IMR-90 (cell line): Measurements from ENCODE around the gene GNAT3. TPM values are rescaled to one million over a fixed set of nuclear protein-coding genes. Genes with fewer than 3 reads are reported as not detected.

Experiments
- ATAC-seq: fragments of 200-7000 bp; cut with Tn5 transposase; 2 replicates; pipeline ENCODE4 v1.9.1; 2020; ENCODE audit warnings: low read depth, mild to moderate bottlenecking, moderate library complexity
- BruUV-seq: library from RNA; stranded (reverse); fragments of 400-500 nt; replicated peaks from 2 replicates; lab custom pipeline; 2021; lab: Mats Ljungman, UMichigan
- CTCF ChIA-PET: fragments of 300-600 bp; formaldehyde crosslinking; extraction: SDS; loops from one replicate; lab custom pipeline; 2021; ENCODE audit warnings: antibody characterized with exemption; lab: Yijun Ruan, JAX
- POLR2A ChIA-PET: fragments of 300-600 bp; sonication (Branson Sonifier 250); formaldehyde crosslinking; loops from one replicate; lab custom pipeline; 2022; ENCODE audit warnings: antibody characterized with exemption; ENCODE audit not compliant: unreplicated experiment; lab: Charles Lee
- DNase-seq: peaks from one replicate; pipeline ENCODE4 v3.0.0; 2013
- H2AFZ ChIP-seq: replicated peaks from 2 replicates; pipeline ENCODE3; 2013; ENCODE audit warnings: low read length, mild to moderate bottlenecking; ENCODE audit not compliant: poor library complexity
- H2AK5ac ChIP-seq: 2 replicates; pipeline ENCODE4 v1.6.1; 2013; ENCODE audit warnings: low read depth, low read length, inconsistent platforms
- H2AK9ac ChIP-seq: replicated peaks from 2 replicates; pipeline ENCODE3; 2013; ENCODE audit warnings: mild to moderate bottlenecking, low read depth, low read length, moderate library complexity; ENCODE audit not compliant: poor library complexity
- H2BK120ac ChIP-seq: 2 replicates; pipeline ENCODE4 v1.6.1; 2013; ENCODE audit warnings: low read depth, low read length, inconsistent platforms
- H2BK15ac ChIP-seq: 3 replicates; pipeline ENCODE4 v1.6.1; 2013; ENCODE audit warnings: low read depth, low read length, inconsistent platforms
- H2BK20ac ChIP-seq: 2 replicates; pipeline ENCODE4 v1.6.1; 2013; ENCODE audit warnings: low read depth, mild to moderate bottlenecking, inconsistent platforms, low read length, moderate library complexity
- H2BK5ac ChIP-seq: 2 replicates; pipeline ENCODE4 v1.6.1; 2013; ENCODE audit warnings: mild to moderate bottlenecking, low read depth, low read length, inconsistent platforms; ENCODE audit not compliant: poor library complexity, severe bottlenecking
- H3K14ac ChIP-seq: replicated peaks from 2 replicates; pipeline ENCODE4 v1.6.1; 2013; ENCODE audit warnings: low read depth, low read length, inconsistent platforms
- H3K18ac ChIP-seq: 2 replicates; pipeline ENCODE4 v1.6.1; 2013; ENCODE audit warnings: low read depth, low read length, control low read depth
- H3K23ac ChIP-seq: 2 replicates; pipeline ENCODE4 v1.6.1; 2013; ENCODE audit warnings: low read depth, low read length, inconsistent platforms
- H3K27ac ChIP-seq: 2 replicates; pipeline ENCODE4 v1.5.1; 2013; ENCODE audit warnings: mild to moderate bottlenecking, control low read depth, low read length; ENCODE audit not compliant: insufficient read depth
- H3K27me3 ChIP-seq: 2 replicates; pipeline ENCODE4 v1.6.1; 2013; ENCODE audit warnings: low read length; ENCODE audit not compliant: control insufficient read depth, insufficient read depth
- H3K36me3 ChIP-seq: 2 replicates; pipeline ENCODE4 v1.6.1; 2013; ENCODE audit warnings: low read length, mixed read lengths; ENCODE audit not compliant: control insufficient read depth, insufficient read depth
- H3K4ac ChIP-seq: 2 replicates; pipeline ENCODE4 v1.6.1; 2013; ENCODE audit warnings: low read depth, low read length, inconsistent platforms
- H3K4me1 ChIP-seq: 2 replicates; pipeline ENCODE4 v1.6.1; 2013; ENCODE audit warnings: low read length, mixed read lengths; ENCODE audit not compliant: control insufficient read depth, insufficient read depth
- H3K4me2 ChIP-seq: 2 replicates; pipeline ENCODE4 v1.6.1; 2013; ENCODE audit warnings: low read depth, mild to moderate bottlenecking, control low read depth, low read length, moderate library complexity
- H3K4me3 ChIP-seq: 2 replicates; pipeline ENCODE4 v1.5.1; 2013; ENCODE audit warnings: low read depth, mild to moderate bottlenecking, control low read depth, low read length, moderate library complexity; ENCODE audit not compliant: insufficient read depth
- H3K56ac ChIP-seq: 2 replicates; pipeline ENCODE4 v1.6.1; 2013; ENCODE audit warnings: low read length, inconsistent platforms; ENCODE audit not compliant: insufficient read depth; ENCODE audit errors: extremely low read depth
- H3K79me1 ChIP-seq, 2 experiments: 2 replicates each; pipeline ENCODE4 v1.6.1; 2013; ENCODE audit warnings: low read length in 2 of 2, inconsistent platforms in 1 of 2, low read depth in 1 of 2
- H3K9ac ChIP-seq: 2 replicates; pipeline ENCODE4 v1.6.1; 2013; ENCODE audit warnings: low read depth, low read length, control low read depth
- H3K9me1 ChIP-seq: 2 replicates; pipeline ENCODE4 v1.6.1; 2013; ENCODE audit warnings: low read length, inconsistent platforms; ENCODE audit not compliant: insufficient read depth
- H3K9me3 ChIP-seq: 2 replicates; pipeline ENCODE4 v1.6.1; 2013; ENCODE audit warnings: low read length; ENCODE audit not compliant: control insufficient read depth, insufficient read depth
- H4K20me1 ChIP-seq: 2 replicates; pipeline ENCODE4 v1.6.1; 2013; ENCODE audit warnings: low read length, inconsistent platforms; ENCODE audit not compliant: insufficient read depth
- H4K5ac ChIP-seq: 2 replicates; pipeline ENCODE4 v1.6.1; 2013; ENCODE audit warnings: mild to moderate bottlenecking, low read depth, low read length, control low read depth
- H4K8ac ChIP-seq, 2 experiments: 2 replicates each; pipeline ENCODE4 v1.6.1; 2013; ENCODE audit warnings: low read depth in 2 of 2, low read length in 2 of 2, control low read depth in 1 of 2, inconsistent platforms in 1 of 2
- H4K91ac ChIP-seq: 2 replicates; pipeline ENCODE4 v1.6.1; 2013; ENCODE audit warnings: low read depth, low read length, inconsistent platforms; ENCODE audit not compliant: insufficient read depth
- BHLHE40 ChIP-seq: fragments of 150-350 bp; IDR thresholded peaks from 2 replicates; pipeline ENCODE4 v1.6.1; 2016; ENCODE audit warnings: mild to moderate bottlenecking, low read depth, low read length
- CEBPB ChIP-seq: IDR thresholded peaks from 2 replicates; pipeline ENCODE4 v1.6.1; 2012; ENCODE audit warnings: low read depth, low read length, improper control_type of control experiment
- FOS ChIP-seq: fragments of 150-350 bp; IDR thresholded peaks from 2 replicates; pipeline ENCODE4 v1.6.1; 2016; ENCODE audit warnings: low read depth, low read length
- MAFK ChIP-seq: IDR thresholded peaks from 2 replicates; pipeline ENCODE4 v1.6.1; 2012; ENCODE audit warnings: low read depth, low read length, improper control_type of control experiment
- MAZ ChIP-seq: IDR thresholded peaks from 2 replicates; pipeline ENCODE4 v1.6.1; 2012; ENCODE audit warnings: low read depth, mild to moderate bottlenecking, low read length, improper control_type of control experiment, moderate library complexity, borderline replicate concordance
- MXI1 ChIP-seq: IDR thresholded peaks from 2 replicates; pipeline ENCODE4 v1.6.1; 2012; ENCODE audit warnings: low read depth, mild to moderate bottlenecking, low read length, moderate library complexity, borderline replicate concordance
- NFE2L2 ChIP-seq: fragments of 150-350 bp; IDR thresholded peaks from 2 replicates; pipeline ENCODE4 v1.6.1; 2016; ENCODE audit warnings: low read depth, mild to moderate bottlenecking, low read length
- POLR2A ChIP-seq: IDR thresholded peaks from 2 replicates; pipeline ENCODE4 v1.6.1; 2012; ENCODE audit warnings: mild to moderate bottlenecking, low read depth, low read length
- RAD21 ChIP-seq: IDR thresholded peaks from 2 replicates; pipeline ENCODE4 v1.6.1; 2012; ENCODE audit warnings: low read length, improper control_type of control experiment
- RFX5 ChIP-seq: IDR thresholded peaks from 2 replicates; pipeline ENCODE4 v1.8.0; 2012; ENCODE audit warnings: low read depth, mild to moderate bottlenecking, low read length, moderate library complexity
- SMC3 ChIP-seq: fragments of 150-350 bp; IDR thresholded peaks from 2 replicates; pipeline ENCODE4 v1.6.1; 2016; ENCODE audit warnings: low read depth, mild to moderate bottlenecking, antibody characterized with exemption, low read length, moderate library complexity
- USF2 ChIP-seq: fragments of 150-350 bp; IDR thresholded peaks from 2 replicates; pipeline ENCODE4 v1.6.1; 2017; ENCODE audit warnings: mild to moderate bottlenecking, antibody characterized with exemption, low read length, low read depth
- WGBS, 2 experiments: methylation state at CpG; one replicate each; pipeline versions ENCODE4 v1.1.5 to v1.1.7; 2013; ENCODE audit warnings: missing lambda C conversion rate in 2 of 2; ENCODE audit not compliant: insufficient read length in 1 of 2; ENCODE audit errors: extremely low coverage in 2 of 2; 5-methylcytosine and 5-hydroxymethylcytosine counted together
- dilution Hi-C: fragments of 300-500 bp; cut with HindIII; formaldehyde crosslinking; loops from one replicate; pipeline ENCODE4 v1.14.3; 2018; ENCODE audit warnings: low sequenced_read_pairs; ENCODE audit not compliant: unreplicated experiment
- in situ Hi-C: fragments of 300-500 bp; cut with MboI; formaldehyde crosslinking; loops from 3 replicates; pipeline ENCODE4 v1.14.3; 2019; ENCODE audit warnings: low sequenced_read_pairs, inconsistent platforms, mixed read lengths
- intact Hi-C: fragments of 100-400 bp; cut with micrococcal nuclease; formaldehyde crosslinking; loops from 2 replicates; pipeline ENCODE4 v1.10.0; 2022
- polyA plus RNA-seq, 3 experiments: library from polyadenylated mRNA; depleted of rRNA; stranded (reverse); fragments of >200 nt; gene quantifications; 2 replicates each; pipeline ENCODE4 v1.2.3, GENCODE V29; 2012; ENCODE audit warnings: low replicate concordance in 1 of 3
- total RNA-seq: library from RNA; depleted of rRNA; stranded (reverse); fragments of >200 nt; gene quantifications from 2 replicates; pipeline ENCODE4 v1.2.3, GENCODE V29; 2012
- TF ChIP-seq, protein P1 (sequence below): conservative IDR thresholded peaks from 2 replicates; pipeline ENCODE4 v1.5.1; 2012; ENCODE audit warnings: mild to moderate bottlenecking, low read depth, low read length, improper control_type of control experiment
- TF ChIP-seq, protein P2 (sequence below): fragments of 150-350 bp; IDR thresholded peaks from 2 replicates; pipeline ENCODE4 v1.6.1; 2016; ENCODE audit warnings: low read depth, mild to moderate bottlenecking, low read length, moderate library complexity, borderline replicate concordance

GNAT3 gene
- total and polyA plus RNA-seq, 2 of the 4 experiments (the other 2 are of a cell fraction) = not detected

- H2AFZ ChIP-seq = no peak overlapping the region
- H3K27me3 ChIP-seq = no peaks in the 10 kb centered on the region
- 0 out of 2 replicates have a peak, but pooled peaks have one; percentile 28 for TF ChIP-seq FOS
- TF ChIP-seq POLR2A = no peak
- no peak for TF ChIP-seq SMC3
- peak; percentile 78 for TF ChIP-seq CEBPB
- TF ChIP-seq RFX5 = no peak
- peak; percentile 13; the same call in 1 of the 2 replicates for TF ChIP-seq NFE2L2
- TF ChIP-seq, protein P1, sequence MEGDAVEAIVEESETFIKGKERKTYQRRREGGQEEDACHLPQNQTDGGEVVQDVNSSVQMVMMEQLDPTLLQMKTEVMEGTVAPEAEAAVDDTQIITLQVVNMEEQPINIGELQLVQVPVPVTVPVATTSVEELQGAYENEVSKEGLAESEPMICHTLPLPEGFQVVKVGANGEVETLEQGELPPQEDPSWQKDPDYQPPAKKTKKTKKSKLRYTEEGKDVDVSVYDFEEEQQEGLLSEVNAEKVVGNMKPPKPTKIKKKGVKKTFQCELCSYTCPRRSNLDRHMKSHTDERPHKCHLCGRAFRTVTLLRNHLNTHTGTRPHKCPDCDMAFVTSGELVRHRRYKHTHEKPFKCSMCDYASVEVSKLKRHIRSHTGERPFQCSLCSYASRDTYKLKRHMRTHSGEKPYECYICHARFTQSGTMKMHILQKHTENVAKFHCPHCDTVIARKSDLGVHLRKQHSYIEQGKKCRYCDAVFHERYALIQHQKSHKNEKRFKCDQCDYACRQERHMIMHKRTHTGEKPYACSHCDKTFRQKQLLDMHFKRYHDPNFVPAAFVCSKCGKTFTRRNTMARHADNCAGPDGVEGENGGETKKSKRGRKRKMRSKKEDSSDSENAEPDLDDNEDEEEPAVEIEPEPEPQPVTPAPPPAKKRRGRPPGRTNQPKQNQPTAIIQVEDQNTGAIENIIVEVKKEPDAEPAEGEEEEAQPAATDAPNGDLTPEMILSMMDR = no peak
- TF ChIP-seq USF2 = no peak
- no peak for TF ChIP-seq RAD21
- TF ChIP-seq BHLHE40 = no peak
- TF ChIP-seq, protein P2, sequence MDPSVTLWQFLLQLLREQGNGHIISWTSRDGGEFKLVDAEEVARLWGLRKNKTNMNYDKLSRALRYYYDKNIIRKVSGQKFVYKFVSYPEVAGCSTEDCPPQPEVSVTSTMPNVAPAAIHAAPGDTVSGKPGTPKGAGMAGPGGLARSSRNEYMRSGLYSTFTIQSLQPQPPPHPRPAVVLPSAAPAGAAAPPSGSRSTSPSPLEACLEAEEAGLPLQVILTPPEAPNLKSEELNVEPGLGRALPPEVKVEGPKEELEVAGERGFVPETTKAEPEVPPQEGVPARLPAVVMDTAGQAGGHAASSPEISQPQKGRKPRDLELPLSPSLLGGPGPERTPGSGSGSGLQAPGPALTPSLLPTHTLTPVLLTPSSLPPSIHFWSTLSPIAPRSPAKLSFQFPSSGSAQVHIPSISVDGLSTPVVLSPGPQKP = no peak
- TF ChIP-seq MXI1 = no peak
- TF ChIP-seq MAZ = no peak
- TF ChIP-seq MAFK = peak; percentile 87
- H3K4ac ChIP-seq = no peak overlapping the region
- no peaks in the 10 kb centered on the region; the same call in 1 of the 2 replicates for H3K9me3 ChIP-seq
- H3K56ac ChIP-seq = no peak overlapping the region
- no peak overlapping the region for H2AK5ac ChIP-seq
- no peak overlapping the region for H3K23ac ChIP-seq
- peak overlapping the region; percentile 24 for H2BK5ac ChIP-seq
- H3K4me3 ChIP-seq = no peak overlapping the region
- H2BK15ac ChIP-seq = no peak overlapping the region
- dilution Hi-C loops = no loop called here
- H3K36me3 ChIP-seq = no peaks in the 10 kb centered on the region
- no TSS peak for BruUV-seq
- no peaks in the 10 kb centered on the region for H4K20me1 ChIP-seq
- H3K9ac ChIP-seq = no peak overlapping the region
- WGBS, 2 experiments = no CpG with 5 or more reads among the region's 1 CpG
- no peak overlapping the region for H4K5ac ChIP-seq
- H2AK9ac ChIP-seq = no peak overlapping the region
- H3K4me1 ChIP-seq = peaks cover 3% of the 10 kb centered on the region
- CTCF ChIA-PET = interaction anchor here (0.6 kb wide), 1 partner anchor 24 kb away, joined by 8 read pairs; no protein-coding TSS in a partner anchor
- no peaks in the 10 kb centered on the region for H3K79me1 ChIP-seq
- no peak overlapping the region for H4K91ac ChIP-seq
- peak overlapping the region; percentile 68 for H3K4me2 ChIP-seq
- no peak overlapping the region for H4K8ac ChIP-seq
- POLR2A ChIA-PET = no interaction called here
- H3K14ac ChIP-seq = no peak overlapping the region
- DNase-seq (peak; percentile 96), ATAC-seq (peak; percentile 74)
- intact Hi-C loops = no loop called here
- no peak overlapping the region for H2BK20ac ChIP-seq
- H3K9me1 ChIP-seq = no peaks in the 10 kb centered on the region
- in situ Hi-C loops = no loop called here
- peak overlapping the region; percentile 62; the same call in 1 of the 2 replicates for H2BK120ac ChIP-seq
- no peak overlapping the region for H3K18ac ChIP-seq
- H3K27ac ChIP-seq = peak overlapping the region; percentile 37; the same call in 1 of the 2 replicates
These were observed 30.5 kb upstream of the GNAT3 start for GRCh38 chr7:80542398-80542797.
